RWPE1 (cell line): ENCODE measurements around the gene ENAH.
A peak's percentile ranks its signal among the peaks of the same experiment; 100 is the strongest.

ENCODE experiments used
- CTCF ChIA-PET: fragments of 350-600 bp; sonication (Branson Sonifier 250); formaldehyde crosslinking; extraction: SDS; loops from one replicate; lab custom pipeline; 2021; lab: Yijun Ruan, JAX
- POLR2A ChIA-PET: fragments of 400-600 bp; formaldehyde crosslinking; extraction: SDS; loops from one replicate; lab custom pipeline; 2020; ENCODE audit warnings: antibody characterized with exemption; ENCODE audit not compliant: low non-redundant PET; lab: Yijun Ruan, JAX
- DNase-seq: peaks from one replicate; pipeline ENCODE4 v3.0.0; 2012; ENCODE audit warnings: low spot score
- H3K27ac ChIP-seq: fragments of 450-650 bp; 2 replicates; pipeline ENCODE4 v1.5.1; 2017
- TF ChIP-seq, protein P1 (sequence below): fragments of 450-650 bp; conservative IDR thresholded peaks from 2 replicates; pipeline ENCODE4 v1.5.1; 2017; ENCODE audit warnings: low read depth, mild to moderate bottlenecking

ENAH gene

DNA sequence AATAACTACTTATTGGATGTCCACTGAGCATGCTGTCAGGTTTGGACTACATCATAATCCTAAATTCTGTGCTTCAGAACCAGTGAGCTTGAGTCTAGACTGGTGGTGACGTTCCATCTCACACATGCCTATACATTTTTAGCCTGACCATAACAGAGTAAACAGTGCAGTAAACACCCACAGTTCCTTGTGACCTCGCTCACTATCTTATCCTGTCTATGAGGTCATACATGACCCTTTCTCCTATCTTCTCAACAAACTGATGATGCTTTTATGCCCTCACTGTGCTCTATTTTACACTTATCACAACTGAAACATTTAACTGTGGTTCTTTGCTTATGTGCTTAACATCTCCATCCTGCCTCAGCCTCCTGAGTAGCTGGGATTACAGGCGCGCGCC lies 91.2 kb downstream of the ENAH start:
- CTCF ChIA-PET = no interaction called here

DNA sequence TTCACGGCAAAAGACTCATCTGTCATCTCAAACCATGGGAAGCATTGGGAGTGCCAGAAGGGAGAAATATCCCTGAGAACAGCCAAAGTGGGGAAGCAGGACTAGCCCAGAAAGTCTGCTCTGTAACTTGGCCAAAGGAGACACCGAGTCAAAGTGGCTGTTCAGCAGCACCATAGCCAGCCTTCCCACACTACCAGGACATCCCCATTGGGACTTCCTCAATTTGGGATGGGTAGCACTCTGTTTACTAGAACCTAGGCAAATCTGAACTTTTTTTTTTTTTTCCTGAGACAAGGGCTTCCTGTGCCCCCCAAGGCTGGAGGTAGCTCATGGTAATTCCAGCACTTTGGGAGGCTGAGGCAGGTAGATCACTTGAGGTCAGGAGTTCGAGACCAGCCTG lies 93.0 kb downstream of the ENAH start:
- POLR2A ChIA-PET = no interaction called here
- CTCF ChIA-PET = no interaction called here
- no peak for DNase-seq

More for the DNA sequence above, 91.2 kb downstream of the ENAH start:
- DNase-seq = no peak
- TF ChIP-seq, protein P1, sequence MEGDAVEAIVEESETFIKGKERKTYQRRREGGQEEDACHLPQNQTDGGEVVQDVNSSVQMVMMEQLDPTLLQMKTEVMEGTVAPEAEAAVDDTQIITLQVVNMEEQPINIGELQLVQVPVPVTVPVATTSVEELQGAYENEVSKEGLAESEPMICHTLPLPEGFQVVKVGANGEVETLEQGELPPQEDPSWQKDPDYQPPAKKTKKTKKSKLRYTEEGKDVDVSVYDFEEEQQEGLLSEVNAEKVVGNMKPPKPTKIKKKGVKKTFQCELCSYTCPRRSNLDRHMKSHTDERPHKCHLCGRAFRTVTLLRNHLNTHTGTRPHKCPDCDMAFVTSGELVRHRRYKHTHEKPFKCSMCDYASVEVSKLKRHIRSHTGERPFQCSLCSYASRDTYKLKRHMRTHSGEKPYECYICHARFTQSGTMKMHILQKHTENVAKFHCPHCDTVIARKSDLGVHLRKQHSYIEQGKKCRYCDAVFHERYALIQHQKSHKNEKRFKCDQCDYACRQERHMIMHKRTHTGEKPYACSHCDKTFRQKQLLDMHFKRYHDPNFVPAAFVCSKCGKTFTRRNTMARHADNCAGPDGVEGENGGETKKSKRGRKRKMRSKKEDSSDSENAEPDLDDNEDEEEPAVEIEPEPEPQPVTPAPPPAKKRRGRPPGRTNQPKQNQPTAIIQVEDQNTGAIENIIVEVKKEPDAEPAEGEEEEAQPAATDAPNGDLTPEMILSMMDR = no peak
- no peak overlapping the region for H3K27ac ChIP-seq
- POLR2A ChIA-PET = no interaction called here

DNA sequence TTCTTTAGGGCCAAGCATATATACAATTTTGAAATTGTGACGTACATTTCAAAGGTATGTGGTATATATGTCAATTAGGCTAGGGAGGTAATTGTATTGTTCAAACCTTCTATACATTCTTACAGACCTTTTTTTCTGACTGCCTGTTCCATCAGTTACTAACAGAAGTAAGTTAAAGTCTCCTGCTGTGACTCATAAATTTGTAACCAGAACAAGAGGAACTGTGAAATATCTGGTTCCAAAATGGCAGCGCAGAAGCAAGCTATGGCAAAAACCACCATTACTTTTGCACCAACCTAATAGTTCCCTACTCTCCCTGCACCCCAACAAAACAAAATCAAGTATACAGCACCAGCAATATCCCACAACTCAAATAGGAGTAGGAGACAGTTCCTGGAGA lies 93.6 kb downstream of the ENAH start:
- DNase-seq = no peak
- no peak overlapping the region for H3K27ac ChIP-seq
- CTCF ChIA-PET = no interaction called here
- TF ChIP-seq, protein P1 = no peak
- POLR2A ChIA-PET = no interaction called here

More for the DNA sequence above, 93.0 kb downstream of the ENAH start:
- H3K27ac ChIP-seq = no peak overlapping the region
- TF ChIP-seq, protein P1 = no peak

DNA sequence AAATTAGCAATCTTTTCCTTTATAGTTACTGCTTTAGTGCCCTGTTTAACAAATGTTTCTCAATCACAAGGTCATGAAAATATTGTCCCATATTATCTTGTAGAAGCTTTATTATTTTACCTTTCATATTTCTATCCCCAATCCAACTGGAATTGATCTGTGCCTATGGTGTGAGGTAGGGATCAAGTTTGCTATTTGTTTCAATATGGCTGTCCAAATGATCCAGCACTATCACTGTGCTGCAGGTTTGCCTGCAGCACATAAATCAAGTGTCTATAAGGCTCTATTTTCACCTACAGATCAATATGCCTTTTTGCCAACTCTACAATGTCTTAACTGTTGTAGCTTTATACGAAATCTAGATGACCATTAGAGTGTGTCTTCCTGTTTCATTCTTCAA lies 96.2 kb downstream of the ENAH start:
- POLR2A ChIA-PET = interaction anchor here (0.6 to 1.1 kb wide), 2 partner anchors 36 to 95 kb away, joined by 3 to 6 read pairs; no protein-coding TSS in a partner anchor
- H3K27ac ChIP-seq = no peak overlapping the region
- CTCF ChIA-PET = interaction anchor here (1.2 to 2.6 kb wide), 3 partner anchors 213 to 221 kb away, joined by 3 to 12 read pairs (median 4); partner anchors contain the start of gene SRP9
- no peak for DNase-seq
- TF ChIP-seq, protein P1 = no peak

DNA sequence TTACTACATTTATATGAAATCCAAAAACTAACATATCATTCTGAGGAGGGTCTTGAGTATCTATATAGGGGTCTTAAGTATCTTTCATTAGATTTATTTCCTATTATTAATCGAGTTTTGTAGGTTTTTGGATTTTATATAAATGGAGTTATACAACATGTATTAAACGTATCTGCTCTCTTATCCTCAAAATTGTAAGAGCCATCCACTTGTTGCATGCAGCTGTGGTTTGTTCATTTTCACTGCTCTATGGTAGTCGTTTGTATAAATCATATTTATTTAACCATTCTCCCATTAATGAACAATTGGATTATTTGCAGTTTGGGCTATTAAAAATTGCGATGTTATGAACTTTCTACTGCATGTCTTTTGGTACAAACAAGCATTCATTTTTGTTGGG lies 97.1 kb downstream of the ENAH start:
- H3K27ac ChIP-seq = no peak overlapping the region
- ChIA-PET POLR2A (no interaction called here), CTCF (interaction anchor here (0.6 to 2.6 kb wide), 4 partner anchors 38 to 222 kb away, joined by 3 to 12 read pairs (median 5); partner anchors contain the start of gene SRP9)
- no peak for DNase-seq
- TF ChIP-seq, protein P1 = no peak

DNA sequence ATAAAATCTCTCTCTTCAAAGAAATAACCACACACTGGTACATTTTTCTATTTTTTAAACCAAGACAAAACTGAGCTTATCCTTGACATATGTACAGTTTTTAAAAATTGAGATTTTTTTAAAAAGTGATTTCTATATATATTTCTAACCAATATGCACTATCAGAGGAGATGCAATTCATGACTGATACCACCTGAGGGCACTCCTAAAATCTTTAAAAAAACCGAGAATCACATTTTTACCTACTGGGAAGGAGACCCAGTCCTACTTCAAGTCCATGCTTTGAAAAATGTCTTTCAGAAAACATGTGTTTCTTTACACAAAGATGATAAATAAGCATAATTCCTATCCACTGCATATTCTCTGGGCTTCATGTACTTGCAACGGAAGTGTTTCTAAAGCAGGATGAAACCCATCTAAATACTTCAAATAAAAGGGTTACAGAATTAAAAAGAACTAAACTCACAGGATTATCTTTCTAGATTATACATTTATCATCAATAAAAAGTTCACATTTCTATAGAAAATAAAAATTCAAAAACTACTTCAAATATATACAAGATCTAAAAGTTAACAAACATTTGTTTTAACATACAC lies 98.6 kb downstream of the ENAH start:
- no peak overlapping the region for H3K27ac ChIP-seq
- ChIA-PET CTCF (interaction anchor here (0.6 to 1.7 kb wide), 8 partner anchors 24 to 348 kb away, joined by 3 to 8 read pairs (median 4); partner anchors contain the start of gene SRP9), POLR2A (no interaction called here)
- TF ChIP-seq, protein P1 = peak; percentile 76
- DNase-seq = peak; percentile 61
